ENCODE data around the gene MANEA.
"Not testable (repeated sequence)": the region's sequence is repeated elsewhere in the genome, so short reads cannot be mapped to it uniquely, and the experiment has no call there.

Gene MANEA

GRCh38 chr6:95577304-95578105 is at the start of gene MANEA:
Gene MANEA (plus strand): TSS chr6:95577535. CDS start chr6:95586440, 8,905 bp downstream.
- peak; percentile 52 to 72 for DNase-seq (ENCODE audit: low read depth in 2 of 2)

- no peak for DNase-seq (ENCODE audit: low read depth in 2 of 2)
These were observed 47.6 kb upstream of the MANEA start for GRCh38 chr6:95529762-95530161.

GRCh38 chr6:95530176-95530819 is 47.0 kb upstream of the MANEA start:
- no peak for DNase-seq (ENCODE audit: low read depth in 2 of 2)

GRCh38 chr6:95543798-95544197 is 33.5 kb upstream of the MANEA start:
- DNase-seq (ENCODE audit: low read depth in 2 of 2): no peak

- DNase-seq (ENCODE audit: low read depth in 2 of 2): no peak
These were observed 32.7 kb upstream of the MANEA start for GRCh38 chr6:95544517-95545225.

GRCh38 chr6:95545226-95545625 is 32.1 kb upstream of the MANEA start:
- no peak for DNase-seq (ENCODE audit: low read depth in 2 of 2)

GRCh38 chr6:95545686-95546085 is 31.6 kb upstream of the MANEA start:
- no peak for DNase-seq (ENCODE audit: low read depth in 2 of 2)

GRCh38 chr6:95546148-95546547 is 31.2 kb upstream of the MANEA start:
- DNase-seq (ENCODE audit: low read depth in 2 of 2): no peak

GRCh38 chr6:95547043-95547442 is 30.3 kb upstream of the MANEA start:
- no peak for DNase-seq (ENCODE audit: low read depth in 2 of 2)

GRCh38 chr6:95548188-95548786 is 29.0 kb upstream of the MANEA start:
- DNase-seq (ENCODE audit: low read depth in 2 of 2): no peak

- no peak for DNase-seq (ENCODE audit: low read depth in 2 of 2)
These were observed 25.5 kb upstream of the MANEA start for GRCh38 chr6:95551678-95552324.

- DNase-seq (ENCODE audit: low read depth in 2 of 2): no peak
These were observed 23.5 kb upstream of the MANEA start for GRCh38 chr6:95553880-95554279.

GRCh38 chr6:95560956-95561355 is 16.4 kb upstream of the MANEA start:
- DNase-seq (ENCODE audit: low read depth in 2 of 2): not testable (repeated sequence)

- no peak for DNase-seq (ENCODE audit: low read depth in 2 of 2)
These were observed 7.8 kb upstream of the MANEA start for GRCh38 chr6:95569560-95569959.

- no peak for DNase-seq (ENCODE audit: low read depth in 2 of 2)
These were observed 5.2 kb upstream of the MANEA start for GRCh38 chr6:95572098-95572497.

- no peak for DNase-seq (ENCODE audit: low read depth in 2 of 2)
These were observed 2.5 kb upstream of the MANEA start for GRCh38 chr6:95574811-95575210.

GRCh38 chr6:95576218-95576997 is 927 bp upstream of the MANEA start:
- DNase-seq (ENCODE audit: low read depth in 2 of 2): no peak

- DNase-seq (ENCODE audit: low read depth in 2 of 2): no peak
These were observed 384 bp upstream of the MANEA start for GRCh38 chr6:95576998-95577303.

- no peak for DNase-seq (ENCODE audit: low read depth in 2 of 2)
These were observed 723 bp downstream of the MANEA start for GRCh38 chr6:95578106-95578410.

GRCh38 chr6:95581073-95581472 is 3.7 kb downstream of the MANEA start:
- no peak for DNase-seq (ENCODE audit: low read depth in 2 of 2)

- DNase-seq (ENCODE audit: low read depth in 2 of 2): not testable (repeated sequence)
These were observed 6.9 kb downstream of the MANEA start for GRCh38 chr6:95584226-95584625.
